HG03039 (cell line): ENCODE results near the gene BFAR.
"Not testable (repeated sequence)": the region's sequence is repeated elsewhere in the genome, so short reads cannot be mapped to it uniquely, and the experiment has no call there.

Source experiments
- ATAC-seq: cut with Tn5 transposase; IDR thresholded peaks from one replicate; pipeline ENCODE4 v1.9.1; 2021; ENCODE audit warnings: mild to moderate bottlenecking, moderate library complexity; ENCODE audit not compliant: unreplicated experiment

BFAR gene

DNA sequence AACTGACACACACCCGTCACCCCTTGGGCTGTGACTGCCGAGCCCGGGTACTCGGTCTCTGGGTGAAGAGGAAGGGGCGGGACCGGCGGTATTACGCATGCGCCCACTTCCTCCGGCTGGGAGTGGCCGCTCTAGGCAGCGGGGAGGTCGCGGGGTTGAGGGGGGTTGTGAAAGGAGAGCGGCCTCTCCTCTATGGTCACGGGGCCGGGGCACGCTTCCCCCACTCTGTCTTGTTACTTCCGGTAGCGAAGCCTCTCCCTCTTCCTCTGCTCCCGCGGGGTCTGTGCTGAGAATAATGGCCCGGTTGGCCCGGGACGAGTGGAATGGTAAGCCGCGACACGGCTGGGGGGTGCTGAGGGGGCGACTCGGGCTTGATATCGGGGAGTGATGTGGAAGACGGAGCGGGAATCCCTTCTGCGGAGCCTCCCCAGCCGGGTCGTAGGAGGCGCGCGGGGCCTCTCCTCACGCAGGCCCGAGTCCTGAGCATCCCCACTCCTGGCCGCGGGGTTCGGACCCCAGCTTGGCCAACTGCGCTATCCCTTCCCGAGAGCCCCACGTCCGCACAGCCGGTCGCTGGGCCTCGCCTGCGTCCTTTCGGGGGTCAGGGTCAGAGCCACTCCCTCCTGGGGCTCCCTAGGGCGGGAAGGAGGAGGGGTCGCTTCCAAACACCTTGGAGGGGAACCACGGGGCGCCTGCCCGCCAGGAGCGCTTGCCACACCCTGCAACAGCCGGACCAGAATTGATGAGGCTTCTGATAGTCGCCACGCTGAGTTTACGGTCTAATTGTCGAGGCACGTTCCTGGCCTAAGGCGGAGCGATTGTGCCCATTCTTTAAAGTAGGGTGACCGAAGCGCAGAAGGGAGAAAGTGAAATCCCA, at the start of gene BFAR:
BFAR (plus strand) TSS at position 259 of the 877 bp plus-strand sequence. CDS start 11,396 bp downstream, outside the sequence.
- ATAC-seq, result peak; percentile 75

DNA sequence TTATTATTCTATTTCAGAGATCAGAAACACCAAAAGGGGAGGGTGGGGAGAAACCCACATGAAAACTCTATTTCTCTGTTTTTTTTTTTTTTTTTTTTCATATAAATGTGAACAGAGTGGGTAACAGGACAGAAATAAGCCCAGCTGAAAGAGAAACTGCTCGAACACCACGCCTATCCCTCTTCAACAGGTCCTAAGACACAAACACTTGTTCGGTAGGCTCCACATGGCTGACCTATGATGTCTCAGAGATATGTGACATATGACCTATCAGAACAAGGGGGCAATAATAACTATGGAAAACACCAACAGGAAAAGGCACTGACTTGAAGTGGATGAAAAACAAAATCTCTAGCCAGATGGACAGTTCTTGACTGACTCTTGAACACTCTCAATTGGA, 47.5 kb upstream of the BFAR start:
- ATAC-seq, result no peak

DNA sequence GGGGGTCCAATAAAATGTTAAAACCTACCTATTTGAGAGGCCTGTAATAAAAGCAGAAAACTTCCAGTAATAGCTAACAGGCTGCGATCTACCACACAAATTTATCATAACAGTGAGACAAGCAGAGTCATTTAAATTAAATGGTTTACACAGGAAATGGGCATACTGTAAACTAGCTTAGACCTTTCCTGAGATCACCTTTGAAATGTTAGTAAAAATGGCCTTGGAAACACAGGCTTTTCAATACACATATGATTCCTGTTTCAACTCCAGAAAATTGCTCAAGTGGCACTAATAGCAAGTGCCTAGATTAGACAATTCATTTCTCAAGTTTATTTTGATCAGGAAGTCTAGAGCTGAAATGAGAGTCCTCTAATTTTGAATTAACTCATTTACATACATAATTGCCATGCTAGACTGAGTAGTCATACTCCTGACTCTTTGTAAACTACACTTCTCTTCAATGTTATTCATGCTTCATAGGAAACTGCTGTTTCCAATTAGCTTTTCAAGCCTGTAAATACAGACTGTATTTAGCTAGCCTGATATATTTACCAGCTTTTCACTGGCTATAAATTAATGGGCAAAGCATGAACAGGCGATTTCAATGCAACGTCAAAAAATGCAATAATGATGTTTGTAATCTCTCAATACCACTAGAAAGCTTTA, 46.0 kb upstream of the BFAR start:
- no peak for ATAC-seq

DNA sequence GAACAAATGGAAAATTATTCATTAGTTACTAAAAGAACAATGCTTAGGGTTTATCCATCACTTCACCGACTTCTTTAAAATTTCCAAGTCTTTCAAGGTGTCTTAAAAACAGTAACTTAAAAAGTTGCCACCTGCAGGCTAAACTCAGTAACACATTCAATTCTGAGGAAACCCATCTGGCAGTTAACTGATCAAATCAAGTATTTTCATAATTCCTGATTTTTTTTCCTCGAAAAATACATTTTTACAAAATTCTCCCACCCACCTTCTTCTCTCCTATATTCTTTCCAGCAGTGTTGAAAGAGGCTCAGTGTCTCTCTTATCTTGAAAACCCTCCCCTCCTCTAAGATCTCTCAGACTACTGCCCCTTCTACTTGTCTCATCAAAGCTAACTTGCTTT, 32.6 kb upstream of the BFAR start:
- ATAC-seq, result no peak

GRCh38 chr16:14602443-14602963, 30.2 kb upstream of the BFAR start:
- ATAC-seq, result no peak

- ATAC-seq, result no peak
Measured at GRCh38 chr16:14606102-14606501, 26.6 kb upstream of the BFAR start.

GRCh38 chr16:14608111-14608566, 24.6 kb upstream of the BFAR start:
- no peak for ATAC-seq

DNA sequence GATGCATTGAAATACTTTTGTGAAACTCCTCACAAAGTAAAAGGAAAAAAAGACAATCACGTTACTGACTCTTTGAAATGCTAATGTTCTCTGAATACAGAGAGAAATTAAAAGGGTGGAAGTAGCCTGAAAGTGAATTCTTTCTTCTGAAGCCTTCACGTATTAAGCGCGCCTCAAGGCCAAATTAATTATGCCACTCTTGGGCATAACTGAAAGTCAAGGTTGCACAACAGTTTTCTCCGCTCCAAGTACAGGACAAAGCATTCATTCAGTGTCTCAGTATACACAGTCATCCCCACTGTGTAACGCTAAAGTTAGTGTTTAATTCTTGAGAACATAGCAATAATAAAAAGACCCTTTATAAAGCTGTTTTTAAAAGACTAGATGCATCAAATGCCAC, 24.1 kb upstream of the BFAR start:
- ATAC-seq, result no peak

DNA sequence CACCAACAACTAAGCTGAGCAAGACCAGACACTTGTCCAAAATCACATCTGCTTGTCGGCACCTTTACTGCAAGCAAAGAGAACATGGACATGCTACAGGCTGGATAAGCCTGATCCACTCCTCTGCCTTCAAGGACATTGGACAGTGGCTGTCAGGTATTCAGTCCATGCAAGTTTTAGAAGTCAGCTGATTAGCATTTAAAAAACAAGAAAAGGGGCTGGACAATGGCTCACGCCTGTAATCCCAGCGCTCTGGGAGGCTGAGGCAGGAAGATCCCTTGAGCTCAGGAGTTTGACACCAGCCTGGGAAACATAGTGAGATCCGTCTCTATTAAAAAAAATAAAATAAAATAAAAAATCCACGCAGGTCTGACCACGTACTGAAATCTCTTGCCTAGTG, 23.0 kb upstream of the BFAR start:
- ATAC-seq, result no peak

DNA sequence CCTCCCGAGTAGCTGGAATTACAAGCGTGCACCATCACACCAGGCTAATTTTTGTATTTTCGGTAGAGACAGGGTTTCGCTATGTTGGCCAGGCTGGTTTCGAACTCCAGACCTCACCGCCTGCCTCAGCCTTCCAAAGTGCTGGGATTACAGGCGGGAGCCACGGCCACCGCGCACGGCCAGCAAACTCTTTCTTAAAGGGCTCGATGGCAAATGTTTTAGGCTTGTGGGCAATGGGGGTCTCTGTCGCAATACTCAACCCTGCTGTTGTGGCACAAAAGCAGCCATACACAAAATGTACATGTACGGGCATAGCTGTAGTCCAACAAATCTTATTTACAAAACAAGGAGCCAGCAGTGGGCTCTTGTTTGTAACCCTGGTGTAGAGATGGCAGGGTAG, 21.1 kb upstream of the BFAR start:
- ATAC-seq, result no peak

DNA sequence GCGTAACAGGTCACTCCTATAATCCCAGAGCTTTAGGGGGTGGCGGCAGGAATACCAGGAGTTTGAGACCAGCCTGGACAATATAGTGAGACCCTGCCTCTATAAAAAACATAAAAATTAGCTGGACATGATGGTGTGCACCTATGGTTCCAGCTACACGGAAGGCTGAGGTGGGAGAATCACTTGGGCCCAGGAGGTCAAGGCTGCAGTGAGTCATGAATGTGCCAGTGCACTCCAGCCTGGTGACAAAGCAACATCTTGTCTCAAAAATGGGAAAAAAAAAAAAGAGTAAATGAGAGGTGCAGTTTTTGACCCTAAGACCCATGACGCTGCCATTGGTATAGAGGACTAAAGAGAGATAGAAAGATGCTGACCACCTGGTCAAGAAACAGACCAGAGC, 18.8 kb upstream of the BFAR start:
- ATAC-seq, result no peak

DNA sequence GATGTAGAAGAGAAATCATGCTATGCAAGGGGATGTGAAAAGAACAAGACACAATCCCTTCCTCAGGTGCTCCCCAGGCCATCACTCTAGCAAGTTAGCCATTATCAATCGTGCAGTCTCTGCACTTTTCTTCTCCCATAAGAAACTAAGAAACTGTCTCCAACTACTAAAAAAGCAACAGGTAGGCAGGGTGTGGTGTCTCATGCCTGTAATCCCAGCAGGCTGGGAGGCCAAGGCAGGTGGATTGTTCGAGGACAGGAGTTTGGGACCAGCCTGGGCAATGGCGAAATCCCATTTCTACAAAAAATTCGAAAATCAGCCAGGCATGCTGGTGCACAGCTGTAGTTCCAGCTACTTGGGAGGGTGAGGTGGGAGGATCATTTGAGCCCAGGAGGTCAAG, 16.5 kb upstream of the BFAR start:
- no peak for ATAC-seq

DNA sequence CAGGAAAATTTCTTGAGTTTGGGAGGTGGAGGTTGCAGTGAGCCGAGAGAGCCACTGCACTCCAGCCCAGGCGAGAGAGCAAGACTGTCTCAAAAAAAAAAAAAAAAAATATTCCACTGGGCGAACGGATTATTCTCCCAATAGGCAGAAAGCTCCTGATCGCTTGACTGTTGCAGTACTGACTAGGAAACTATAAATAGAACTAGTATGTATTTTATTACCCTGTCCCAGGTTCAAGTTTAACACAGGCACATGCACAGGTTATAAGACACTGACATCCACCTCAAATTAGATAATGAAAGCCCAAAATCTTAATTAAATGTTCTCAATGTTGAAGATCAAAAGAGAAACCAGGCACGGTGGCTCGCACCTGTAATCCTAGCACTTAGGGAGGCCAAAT, 14.2 kb upstream of the BFAR start:
- no peak for ATAC-seq

DNA sequence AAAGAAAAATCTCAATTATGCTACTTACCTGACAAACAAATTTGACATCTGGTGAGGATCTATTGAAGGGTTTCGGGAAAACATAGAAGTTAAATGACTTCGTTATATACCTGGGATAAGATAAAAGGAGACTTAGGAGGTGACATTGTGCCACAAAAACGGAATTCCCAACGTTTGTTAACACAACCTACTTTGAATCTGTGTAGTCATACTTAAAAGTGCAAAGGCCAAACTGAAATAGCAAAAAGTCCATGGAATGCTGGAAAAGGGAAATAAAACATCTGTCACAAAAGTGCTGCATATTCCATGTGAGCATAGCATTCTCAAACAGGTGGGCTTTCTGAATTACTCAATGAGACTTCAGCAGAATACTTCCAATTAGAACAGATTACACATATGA, 5.7 kb upstream of the BFAR start:
- ATAC-seq, result no peak

DNA sequence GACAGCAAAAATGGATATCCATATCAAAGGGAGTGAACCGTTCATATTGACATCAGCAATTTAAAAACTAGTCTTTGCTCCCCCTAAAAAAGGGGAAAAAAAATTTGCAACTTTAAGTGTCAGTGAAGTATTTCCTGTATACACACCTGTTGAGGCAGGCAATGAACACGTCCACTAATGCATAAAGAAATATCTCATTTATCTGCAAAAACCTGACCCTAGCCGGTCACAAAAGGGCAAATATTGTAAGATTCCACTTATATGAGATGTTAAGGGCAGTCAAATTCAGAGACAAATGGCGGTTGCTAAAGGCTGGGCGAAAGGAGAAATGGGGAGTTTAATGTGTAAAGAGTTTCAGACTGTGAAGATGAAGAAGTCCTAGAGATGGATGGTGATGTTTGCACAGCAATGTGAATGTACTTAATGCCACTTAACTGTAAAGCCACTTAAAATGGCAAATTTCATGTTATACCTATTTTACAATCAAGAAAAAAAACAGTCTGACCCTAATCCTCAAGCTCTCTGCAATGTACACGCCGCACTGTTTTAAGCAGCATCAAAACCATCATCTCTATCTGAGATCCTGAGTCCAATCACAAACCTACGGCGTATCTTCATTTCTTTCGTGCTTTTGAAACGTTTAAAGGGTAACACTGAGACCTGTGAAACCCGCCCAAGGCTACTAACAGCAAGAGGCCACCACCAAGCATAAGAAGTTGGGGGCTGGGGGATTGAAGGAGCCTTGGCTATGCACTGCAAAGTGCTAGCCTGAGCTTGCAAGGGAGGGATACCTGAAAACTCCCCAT, 3.7 kb upstream of the BFAR start:
- ATAC-seq, result no peak

- ATAC-seq, result no peak
Measured at GRCh38 chr16:14629612-14629918, 3.2 kb upstream of the BFAR start.

DNA sequence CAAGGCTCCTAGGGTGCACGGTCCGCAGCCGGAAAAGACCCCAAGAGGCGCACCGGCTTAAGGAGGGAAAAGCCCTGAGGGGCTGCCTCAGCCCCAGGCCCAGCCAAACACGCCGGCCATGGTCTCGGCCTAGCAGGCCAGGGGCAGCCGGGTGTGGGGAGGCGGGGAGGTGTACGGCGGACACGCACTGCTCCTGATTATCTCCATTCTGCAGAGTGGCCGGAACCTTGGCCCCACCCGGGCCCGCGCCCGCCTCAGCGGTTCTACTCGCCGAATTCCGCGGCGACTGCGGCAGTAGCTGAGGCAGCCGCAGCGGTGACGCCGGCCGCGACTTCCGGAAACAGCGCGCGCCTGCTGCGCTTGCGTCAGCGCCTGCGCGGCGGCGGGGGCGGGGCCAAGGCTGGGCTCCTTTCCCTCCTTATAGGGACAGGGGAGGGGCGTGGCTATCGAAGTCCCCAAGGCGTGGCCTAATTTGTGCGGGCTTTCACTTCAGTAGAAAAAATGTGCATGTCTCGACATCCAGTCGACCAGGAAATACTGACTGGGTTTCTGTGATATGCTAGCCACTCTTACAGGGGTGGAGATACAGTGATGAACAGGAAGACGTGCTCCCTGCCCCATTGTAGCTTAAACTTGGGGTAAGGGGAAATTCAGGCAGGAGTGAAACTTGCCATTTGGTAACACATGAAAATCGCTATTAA, 2.7 kb upstream of the BFAR start, which contains the start of gene PARN:
PARN (minus strand) TSS at position 342 of the 701 bp plus-strand sequence; CDS start at position 207, 135 bp downstream.
- peak; percentile 46 for ATAC-seq

DNA sequence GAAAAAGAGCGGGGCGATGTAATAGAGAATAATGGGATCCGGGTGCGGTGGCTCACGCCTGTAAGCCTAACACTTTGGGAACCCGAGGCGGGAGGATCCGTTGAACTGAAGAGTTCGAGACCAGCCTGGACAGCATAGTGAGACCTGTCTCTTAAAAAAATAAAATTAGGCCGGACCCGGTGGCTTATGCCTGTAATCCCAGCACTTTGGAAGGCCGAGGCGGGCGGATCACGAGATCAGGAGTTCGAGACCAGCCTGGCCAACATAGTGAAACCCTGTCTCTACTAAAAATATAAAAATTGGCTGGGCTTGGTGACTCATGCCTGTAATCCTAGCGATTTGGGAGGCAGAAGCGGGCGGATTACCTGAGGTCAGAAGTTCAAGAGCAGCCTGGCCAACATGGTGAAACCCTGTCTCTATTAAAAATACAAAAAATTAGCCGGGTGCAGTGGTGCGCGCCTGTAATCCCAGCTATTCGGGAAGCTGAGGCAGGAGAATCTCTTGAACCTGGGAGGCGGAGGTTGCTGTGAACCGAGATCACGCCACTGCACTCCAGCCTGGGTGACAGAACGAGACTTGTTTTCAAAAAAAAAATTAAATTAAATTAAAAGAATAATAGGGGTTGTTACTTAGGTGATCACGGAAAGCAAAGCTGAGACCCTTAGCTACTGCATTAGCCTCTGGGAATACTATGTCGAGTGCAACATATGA, 2.0 kb upstream of the BFAR start:
- ATAC-seq, result not testable (repeated sequence)

DNA sequence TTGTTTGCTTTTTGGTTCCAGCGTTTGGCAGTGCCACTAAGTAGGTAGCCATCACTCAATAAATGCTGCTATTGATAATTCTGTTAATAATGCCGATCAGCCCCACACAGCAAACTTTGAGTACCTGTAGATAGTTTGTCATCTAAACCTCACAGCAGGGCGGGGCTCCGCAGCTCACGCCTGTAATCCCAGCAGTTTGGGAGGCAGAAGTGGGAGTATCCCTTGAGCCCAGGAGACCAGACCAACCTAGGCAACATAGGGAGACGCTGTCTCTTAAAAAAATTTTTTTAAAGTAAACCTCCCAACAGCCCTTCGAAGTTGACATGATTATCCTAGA, 1.6 kb downstream of the BFAR start:
- ATAC-seq, result no peak
